H1 (cell line): ENCODE measurements around the gene MRPS2. TPM values are rescaled to one million over a fixed set of nuclear protein-coding genes. Genes with fewer than 3 reads are reported as not detected.
A peak's percentile ranks its signal among the peaks of the same experiment; 100 is the strongest.

Experiments
- CTCF ChIA-PET: fragments of 300-600 bp; sonication (Branson Sonifier 250); formaldehyde crosslinking; loops from one replicate; lab custom pipeline; 2021; ENCODE audit not compliant: partially characterized antibody; lab: Charles Lee
- POLR2A ChIA-PET: fragments of 300-600 bp; sonication (Branson Sonifier 250); formaldehyde crosslinking; loops from one replicate; lab custom pipeline; 2021; ENCODE audit warnings: inconsistent platforms; ENCODE audit not compliant: partially characterized antibody; lab: Charles Lee
- DNase-seq, 2 experiments: peaks; one replicate each; pipeline versions ENCODE4 v3.0.0 to v3.0.0-alpha.2; 2010 to 2022; ENCODE audit warnings: low spot score in 2 of 2, low read depth in 1 of 2, mixed read lengths in 1 of 2
- FAIRE-seq: peaks from 2 replicates; lab custom pipeline; 2011; peaks lifted over from hg19 to GRCh38; lab: Jason Lieb, UNC
- H2AFZ ChIP-seq: 2 replicates; pipeline ENCODE4 v1.8.1; 2012; ENCODE audit warnings: low read length, inconsistent platforms
- H2AK5ac ChIP-seq: 2 replicates; pipeline ENCODE4 v1.6.1; 2013; ENCODE audit warnings: low read depth, low read length
- H2BK120ac ChIP-seq: replicated peaks from 2 replicates; pipeline ENCODE3; 2013; ENCODE audit warnings: low read depth, low read length, inconsistent platforms
- H2BK12ac ChIP-seq: 2 replicates; pipeline ENCODE4 v1.6.1; 2013; ENCODE audit warnings: low read depth, low read length
- H2BK15ac ChIP-seq: 2 replicates; pipeline ENCODE4 v1.6.1; 2013; ENCODE audit warnings: low read length
- H2BK20ac ChIP-seq: 2 replicates; pipeline ENCODE4 v1.6.1; 2013; ENCODE audit warnings: low read length
- H2BK5ac ChIP-seq: 2 replicates; pipeline ENCODE4 v1.6.1; 2013; ENCODE audit warnings: low read depth, low read length
- H3K14ac ChIP-seq: 2 replicates; pipeline ENCODE4 v1.6.1; 2013; ENCODE audit warnings: inconsistent platforms; ENCODE audit not compliant: insufficient read length
- H3K18ac ChIP-seq: 2 replicates; pipeline ENCODE4 v1.6.1; 2013; ENCODE audit warnings: low read length; ENCODE audit errors: extremely low read depth
- H3K23ac ChIP-seq: 2 replicates; pipeline ENCODE4 v1.6.1; 2013; ENCODE audit warnings: inconsistent platforms; ENCODE audit not compliant: insufficient read length
- H3K23me2 ChIP-seq: 2 replicates; pipeline ENCODE4 v1.6.1; 2013; ENCODE audit warnings: low read depth, low read length
- H3K27ac ChIP-seq: 2 replicates; pipeline ENCODE4 v1.6.1; 2011; ENCODE audit warnings: low read depth, low read length, inconsistent platforms
- H3K27me3 ChIP-seq, 4 experiments: replicated peaks in 1 of 4; 1 replicate in 1 of 4; 2 replicates in 3 of 4; pipeline versions ENCODE4 v1.6.1 to v1.8.1; 2011 to 2013; ENCODE audit warnings: low read length in 3 of 4, mild to moderate bottlenecking in 3 of 4, inconsistent platforms in 2 of 4, mixed read lengths in 2 of 4, moderate library complexity in 1 of 4; ENCODE audit not compliant: control insufficient read depth in 3 of 4, insufficient read depth in 3 of 4; ENCODE audit errors: extremely low read depth in 1 of 4
- H3K36me3 ChIP-seq, 4 experiments: 2 replicates each; pipeline versions ENCODE4 v1.6.1 to v1.8.1; 2011 to 2013; ENCODE audit warnings: mild to moderate bottlenecking in 4 of 4, low read length in 3 of 4, moderate library complexity in 2 of 4, control low read depth in 1 of 4, inconsistent platforms in 1 of 4; ENCODE audit not compliant: insufficient read depth in 4 of 4, control insufficient read depth in 2 of 4
- H3K4ac ChIP-seq: replicated peaks from 2 replicates; pipeline ENCODE3; 2013; ENCODE audit warnings: low read length, low read depth, mixed read lengths, inconsistent platforms; ENCODE audit not compliant: insufficient read length
- H3K4me1 ChIP-seq, 4 experiments: replicated peaks in 1 of 4; 1 replicate in 1 of 4; 2 replicates in 3 of 4; pipeline versions ENCODE4 v1.6.1 to v1.8.1; 2011 to 2013; ENCODE audit warnings: low read length in 3 of 4, inconsistent platforms in 2 of 4, mixed read lengths in 1 of 4; ENCODE audit not compliant: insufficient read depth in 4 of 4, control insufficient read depth in 3 of 4
- H3K4me2 ChIP-seq, 2 experiments: 2 replicates each; pipeline versions ENCODE4 v1.6.1 to v1.8.1; 2011 to 2013; ENCODE audit warnings: low read depth in 2 of 2, low read length in 2 of 2, control low read depth in 1 of 2, inconsistent platforms in 1 of 2, mild to moderate bottlenecking in 1 of 2; ENCODE audit not compliant: insufficient read depth in 1 of 2
- H3K4me3 ChIP-seq, 4 experiments: fragments of 200-600, 300-600 bp in 1 of 4; sonication (generic), shearing (Covaris generic), sonication (Bioruptor Twin) in 1 of 4; 2 replicates each; pipeline versions ENCODE4 v1.5.1 to v1.8.1; 2011 to 2016; ENCODE audit warnings: low read length in 4 of 4, low read depth in 3 of 4, control low read depth in 2 of 4, inconsistent platforms in 2 of 4, mild to moderate bottlenecking in 2 of 4, mixed read lengths in 1 of 4, moderate library complexity in 1 of 4; ENCODE audit not compliant: insufficient read depth in 2 of 4; ENCODE audit errors: extremely low read depth in 1 of 4
- H3K56ac ChIP-seq: replicated peaks from 2 replicates; pipeline ENCODE3; 2013; ENCODE audit warnings: low read depth, mild to moderate bottlenecking, mixed read lengths, low read length, inconsistent platforms; ENCODE audit not compliant: insufficient read length
- H3K79me1 ChIP-seq: 2 replicates; pipeline ENCODE4 v1.6.1; 2013; ENCODE audit warnings: low read depth, low read length, control low read depth
- H3K79me2 ChIP-seq, 2 experiments: 2 replicates each; pipeline versions ENCODE4 v1.6.1 to v1.8.1; 2012 to 2013; ENCODE audit warnings: low read length in 2 of 2, mild to moderate bottlenecking in 2 of 2, inconsistent platforms in 1 of 2; ENCODE audit not compliant: insufficient read depth in 2 of 2, control insufficient read depth in 1 of 2
- H3K9ac ChIP-seq, 4 experiments: replicated peaks in 1 of 4; 1 replicate in 1 of 4; 2 replicates in 3 of 4; pipeline versions ENCODE4 v1.6.1 to v1.8.1; 2011 to 2013; ENCODE audit warnings: low read depth in 3 of 4, low read length in 3 of 4, control low read depth in 2 of 4, mild to moderate bottlenecking in 2 of 4, moderate library complexity in 2 of 4, inconsistent platforms in 1 of 4; ENCODE audit errors: extremely low read depth in 1 of 4
- H3K9me3 ChIP-seq, 2 experiments: 2 replicates each; pipeline versions ENCODE4 v1.6.1 to v1.8.1; 2012 to 2013; ENCODE audit warnings: mild to moderate bottlenecking in 2 of 2, moderate library complexity in 2 of 2, control low read depth in 1 of 2, inconsistent platforms in 1 of 2, low read depth in 1 of 2, low read length in 1 of 2, mixed read lengths in 1 of 2; ENCODE audit not compliant: insufficient read depth in 2 of 2
- H4K20me1 ChIP-seq, 2 experiments: replicated peaks in 1 of 2; 2 replicates each; pipeline versions ENCODE3 to v1.8.1; 2011 to 2013; ENCODE audit warnings: inconsistent platforms in 2 of 2, low read length in 2 of 2, mild to moderate bottlenecking in 1 of 2; ENCODE audit not compliant: insufficient read depth in 2 of 2, control insufficient read depth in 1 of 2
- H4K5ac ChIP-seq: 2 replicates; pipeline ENCODE4 v1.6.1; 2013; ENCODE audit warnings: low read length, low read depth, mixed read lengths, inconsistent platforms; ENCODE audit not compliant: insufficient read length
- H4K8ac ChIP-seq: 2 replicates; pipeline ENCODE4 v1.8.0; 2013; ENCODE audit warnings: mild to moderate bottlenecking, moderate library complexity, low read length, inconsistent platforms; ENCODE audit not compliant: insufficient read depth; ENCODE audit errors: extremely low read depth
- H4K91ac ChIP-seq: replicated peaks from 2 replicates; pipeline ENCODE3; 2013; ENCODE audit warnings: low read length, mixed read lengths, inconsistent platforms; ENCODE audit not compliant: insufficient read length
- ASH2L ChIP-seq: fragments of 200-600, 300-600 bp; sonication (generic); IDR thresholded peaks from one replicate; pipeline ENCODE4 v1.7.1; 2017; ENCODE audit warnings: low read length
- ATF2 ChIP-seq: IDR thresholded peaks from 2 replicates; pipeline ENCODE4 v1.6.1; 2012; ENCODE audit warnings: low read length, inconsistent platforms
- BRCA1 ChIP-seq: IDR thresholded peaks from 2 replicates; pipeline ENCODE4 v1.6.1; 2012; ENCODE audit warnings: low read depth, low read length, improper control_type of control experiment
- CEBPB ChIP-seq: IDR thresholded peaks from 2 replicates; pipeline ENCODE4 v1.6.1; 2012; ENCODE audit warnings: low read depth, low read length
- CTBP2 ChIP-seq: IDR thresholded peaks from 2 replicates; pipeline ENCODE4 v1.7.0; 2011; ENCODE audit warnings: borderline replicate concordance, mild to moderate bottlenecking, moderate library complexity, mixed read lengths, low read length; ENCODE audit not compliant: insufficient read depth, insufficient read length
- EZH2 ChIP-seq: fragments of 200-600 bp; sonication (generic); IDR thresholded peaks from 2 replicates; pipeline ENCODE4 v1.7.1; 2012; ENCODE audit warnings: low read depth, mild to moderate bottlenecking, moderate library complexity, low read length, inconsistent platforms; ENCODE audit not compliant: severe bottlenecking
- KDM1A ChIP-seq: fragments of 200-600, 300-600 bp; sonication (generic); IDR thresholded peaks from 2 replicates; pipeline ENCODE4 v1.7.1; 2016; ENCODE audit warnings: mild to moderate bottlenecking, low read length, borderline replicate concordance
- RFX5 ChIP-seq: IDR thresholded peaks from 2 replicates; pipeline ENCODE4 v1.6.1; 2011; ENCODE audit warnings: low read depth, low read length, improper control_type of control experiment, borderline replicate concordance
- SIRT6 ChIP-seq: IDR thresholded peaks from one replicate; pipeline ENCODE4 v1.7.1; 2012; ENCODE audit warnings: low read length, inconsistent platforms
- SP1 ChIP-seq: IDR thresholded peaks from 2 replicates; pipeline ENCODE4 v1.6.1; 2011; ENCODE audit warnings: low read depth, low read length
- SP2 ChIP-seq: IDR thresholded peaks from 2 replicates; pipeline ENCODE4 v1.6.1; 2012; ENCODE audit warnings: mild to moderate bottlenecking, low read length, inconsistent platforms
- TBP ChIP-seq: IDR thresholded peaks from 2 replicates; pipeline ENCODE4 v1.6.1; 2011; ENCODE audit warnings: low read depth, low read length, improper control_type of control experiment
- WGBS, 2 experiments: shearing (Covaris generic) in 1 of 2; methylation state at CpG; one replicate each; pipeline versions ENCODE4 v1.1.6 to v1.1.7; 2013 to 2015; ENCODE audit warnings: low lambda C conversion rate in 2 of 2, mixed read lengths in 2 of 2, inconsistent platforms in 1 of 2, low coverage in 1 of 2, missing lambda C conversion rate in 1 of 2; ENCODE audit not compliant: insufficient replicate concordance in 2 of 2, insufficient coverage in 1 of 2, insufficient read length in 1 of 2; ENCODE audit errors: extremely low coverage in 1 of 2, missing lambda C conversion rate in 1 of 2; 5-methylcytosine and 5-hydroxymethylcytosine counted together
- polyA plus RNA-seq, 7 experiments: library from polyadenylated mRNA; depleted of rRNA in 3 of 7; stranded (reverse) in 5 of 7; unstranded in 2 of 7; fragments of >200 nt in 5 of 7; fragments of 200-250 nt in 2 of 7; gene quantifications; 1 replicate in 5 of 7; 2 replicates in 1 of 7; 4 replicates in 1 of 7; pipeline versions ENCODE4 v1.2.1 to v1.2.3, GENCODE V29; 2011 to 2013; ENCODE audit warnings: missing spikeins in 2 of 7, mixed read lengths in 2 of 7
- total RNA-seq: library from RNA; stranded (reverse); fragmentation: NEBNext Ultra II Directional; extraction: Animal tissue kit (Norgen Biotek cat#: 25700); gene quantifications from 2 replicates; pipeline ENCODE4 v1.2.1, GENCODE V29; 2021

MRPS2 gene
- total and polyA plus RNA-seq, 2 of the 8 experiments (the other 6 are each of a cell fraction or from before 2014, with no cell fraction given) = 78.6 to 476 TPM

- no peak overlapping the region for H4K5ac ChIP-seq
- DNase-seq (no peak), FAIRE-seq (no peak)
- H3K79me2 ChIP-seq = peaks cover 0 to 16% of the 10 kb centered on the region in 2 experiments; a peak in 2 of 4 replicates
- H3K9ac ChIP-seq = no peak overlapping the region
- no peak overlapping the region for H2BK120ac ChIP-seq
- no peak overlapping the region for H4K91ac ChIP-seq
- ChIA-PET CTCF (interaction anchor here (1.0 to 2.1 kb wide), 5 partner anchors 10 to 52 kb away, joined by 3 to 11 read pairs (median 5); no protein-coding TSS in a partner anchor), POLR2A (interaction anchor here (2.8 kb wide), 1 partner anchor 19 kb away, joined by 17 read pairs; no protein-coding TSS in a partner anchor)
- H3K23ac ChIP-seq = no peak overlapping the region
- H3K14ac ChIP-seq = no peak overlapping the region
- H4K20me1 ChIP-seq = peaks cover 12 to 18% of the 10 kb centered on the region in 2 experiments
- peaks cover 8 to 26% (median 20%) of the 10 kb centered on the region in 4 experiments; a peak in 7 of 8 replicates for H3K36me3 ChIP-seq
- no peak overlapping the region for H2BK5ac ChIP-seq
- no peak overlapping the region for H2AK5ac ChIP-seq
- no peaks in the 10 kb centered on the region for H3K9me3 ChIP-seq
- 0 out of 2 replicates have a peak, but pooled peaks cover 3% of the 10 kb centered on the region for H3K79me1 ChIP-seq
- no peak overlapping the region for H2BK12ac ChIP-seq
- H3K4me2 ChIP-seq = peak overlapping the region; percentile 68 to 87
- H3K23me2 ChIP-seq = peaks cover 8% of the 10 kb centered on the region; the same call in 1 of the 2 replicates
- H3K18ac ChIP-seq = no peak overlapping the region; the same call in 1 of the 2 replicates
- H3K27ac ChIP-seq = no peak overlapping the region
- H4K8ac ChIP-seq = no peak overlapping the region
- peak overlapping the region; percentile 61 to 86 (median 81) for H3K4me3 ChIP-seq
- no peak overlapping the region for H2BK20ac ChIP-seq
- H3K4ac ChIP-seq = no peak overlapping the region
- H3K56ac ChIP-seq = no peak overlapping the region
- peaks cover 0 to 15% (median 12%) of the 10 kb centered on the region in 4 experiments; a peak in 6 of 7 replicates for H3K4me1 ChIP-seq
- H3K27me3 ChIP-seq = no peaks in the 10 kb centered on the region; a peak in 1 of 7 replicates
- WGBS, 2 experiments = 2% methylated on average over 27 of the region's 29 CpGs; no CpG with 5 or more reads in 1 of the 2 experiments
- no peak overlapping the region for H2AFZ ChIP-seq
- no peak overlapping the region for H2BK15ac ChIP-seq
- TF ChIP-seq ASH2L (no peak), CTBP2 (no peak), SIRT6 (no peak), BRCA1 (no peak), EZH2 (no peak), TBP (no peak), ATF2 (no peak), SP1 (no peak), SP2 (no peak), CEBPB (no peak), RFX5 (no peak), KDM1A (no peak)
Observed at GRCh38 chr9:135500071-135500524, 384 bp upstream of the MRPS2 start.
